GM19455 (cell line): ENCODE measurements around the gene C11orf24.
"Not testable (repeated sequence)": the region's sequence is repeated elsewhere in the genome, so short reads cannot be mapped to it uniquely, and the experiment has no call there.

Experiments
- ATAC-seq: cut with Tn5 transposase; IDR thresholded peaks from one replicate; pipeline ENCODE4 v1.9.1; 2021; ENCODE audit not compliant: unreplicated experiment

The C11orf24 gene

DNA sequence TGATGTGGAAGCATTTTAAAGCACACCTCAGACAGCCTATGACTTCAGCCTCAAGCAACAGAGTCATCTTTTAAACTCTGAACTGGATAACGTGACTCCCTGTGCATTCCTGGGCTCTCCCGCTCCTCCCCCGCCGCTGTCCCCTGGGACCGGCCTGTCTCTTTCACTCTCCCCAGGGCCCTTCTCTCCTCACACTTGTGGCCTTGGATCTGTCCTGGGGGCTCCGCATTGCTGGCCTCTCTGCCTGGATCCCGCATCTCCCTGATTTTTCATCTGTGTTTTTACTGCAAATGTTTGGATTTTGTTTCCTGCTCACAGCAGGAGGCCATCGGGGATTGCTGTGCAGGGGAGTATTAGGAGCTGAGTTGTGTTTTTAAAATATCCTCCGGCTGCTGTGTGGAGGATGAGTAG is 15.4 kb downstream of the C11orf24 start:
- no peak for ATAC-seq

GRCh38 chr11:68255526-68255925 is 16.2 kb downstream of the C11orf24 start:
- no peak for ATAC-seq

DNA sequence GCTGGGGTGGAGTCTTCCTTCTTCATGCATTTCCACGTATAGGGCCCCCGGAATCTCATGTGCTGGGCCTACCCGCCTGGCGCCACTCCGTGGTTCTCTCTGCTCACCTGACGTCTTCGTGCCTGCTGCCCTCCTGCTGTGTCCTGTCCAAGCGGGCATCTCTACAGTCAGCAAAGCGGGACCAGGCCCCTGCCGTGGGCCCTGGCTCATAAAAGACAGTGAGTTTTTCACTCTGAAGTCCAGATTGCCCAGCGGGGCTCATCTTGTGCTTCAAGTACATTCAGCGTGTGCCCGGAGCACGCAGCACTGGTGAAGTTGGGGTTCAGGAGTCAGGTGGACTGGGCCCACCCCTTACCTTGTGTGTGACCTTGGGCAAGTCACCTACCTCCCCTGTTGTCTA is 17.4 kb downstream of the C11orf24 start:
- ATAC-seq: no peak

DNA sequence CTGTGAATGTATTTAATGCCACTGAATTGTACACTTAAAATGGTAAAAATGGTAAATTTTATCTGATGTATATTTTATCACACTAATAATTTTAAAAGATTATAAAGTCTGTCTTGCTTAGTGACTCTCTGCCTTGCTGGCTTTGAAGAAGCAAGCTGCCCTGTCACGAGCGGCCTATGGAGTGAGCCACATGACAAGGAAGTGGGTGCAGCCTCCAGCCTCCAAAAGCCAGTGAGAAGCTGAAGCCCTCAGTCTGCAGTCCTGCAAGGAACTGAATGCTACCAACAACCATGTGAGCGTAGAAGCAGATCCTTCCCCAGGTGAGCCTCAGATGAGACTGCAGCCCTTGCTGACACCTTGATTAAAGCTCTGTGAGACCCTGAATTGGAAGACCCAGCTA is 20.0 kb downstream of the C11orf24 start:
- ATAC-seq: no peak

- ATAC-seq: not testable (repeated sequence)
Observed at GRCh38 chr11:68244912-68245311, 26.9 kb downstream of the C11orf24 start.

- not testable (repeated sequence) for ATAC-seq
Observed at GRCh38 chr11:68243847-68244246, 27.9 kb downstream of the C11orf24 start.

DNA sequence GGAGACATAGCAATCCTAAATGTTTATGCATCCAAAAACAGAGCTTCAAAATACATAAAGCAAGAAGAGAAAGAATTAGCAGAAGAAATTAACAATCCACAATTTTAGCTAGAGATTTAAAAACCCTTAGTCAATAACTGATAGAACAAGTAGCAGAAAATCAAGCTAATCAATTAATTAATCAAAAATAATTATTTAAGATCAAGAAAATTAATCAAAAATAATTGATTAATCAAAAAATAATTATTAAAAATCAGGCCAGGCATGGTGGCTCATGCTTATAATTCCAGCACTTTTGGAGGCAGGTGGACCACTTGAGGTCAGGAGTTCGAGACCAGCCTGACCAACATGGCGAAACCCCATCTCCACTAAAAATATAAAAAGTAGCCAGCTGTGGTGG is 29.2 kb downstream of the C11orf24 start:
- no peak for ATAC-seq

DNA sequence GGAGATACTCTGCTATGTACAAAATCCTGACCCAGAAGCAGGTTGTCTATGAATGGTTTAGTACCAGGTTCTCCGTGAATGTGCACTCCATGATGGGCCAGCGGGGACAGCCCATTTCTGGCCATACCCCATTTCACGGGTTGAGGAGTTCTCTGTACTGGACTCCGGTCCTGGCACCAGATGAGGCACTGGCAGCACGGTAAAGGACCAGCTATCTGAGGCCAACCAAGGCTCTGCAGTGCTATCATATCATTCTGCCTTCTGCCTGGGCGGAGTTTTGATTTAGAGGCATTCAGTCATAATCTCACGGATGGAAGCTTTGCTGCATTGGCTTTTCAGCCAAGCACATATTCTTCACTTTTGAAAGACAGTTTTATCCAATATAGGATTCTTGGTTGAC is 40.2 kb downstream of the C11orf24 start:
- ATAC-seq: no peak

DNA sequence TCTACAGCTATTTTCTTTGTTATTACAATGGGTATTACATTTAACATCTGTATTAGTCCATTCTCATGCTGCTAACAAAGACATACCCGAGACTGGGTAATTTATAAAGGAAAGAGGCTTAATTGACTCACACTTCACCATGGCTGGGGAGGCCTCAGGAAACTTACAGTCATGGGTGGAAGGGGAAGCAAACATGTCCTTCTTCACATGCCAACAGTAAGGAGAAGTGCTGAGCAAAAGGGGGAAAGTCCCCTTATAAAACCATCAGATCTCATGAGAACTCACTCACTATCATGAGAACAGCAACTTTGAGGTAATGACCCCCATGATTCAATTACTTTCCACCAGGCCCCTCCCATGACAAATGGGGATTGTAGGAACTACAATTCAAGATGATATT is 42.2 kb downstream of the C11orf24 start:
- ATAC-seq: no peak

GRCh38 chr11:68226421-68226820 is 45.4 kb downstream of the C11orf24 start:
- no peak for ATAC-seq

- ATAC-seq: no peak
Observed at GRCh38 chr11:68224606-68225005, 47.2 kb downstream of the C11orf24 start.

- ATAC-seq: no peak
Observed at GRCh38 chr11:68223275-68223674, 48.5 kb downstream of the C11orf24 start.

DNA sequence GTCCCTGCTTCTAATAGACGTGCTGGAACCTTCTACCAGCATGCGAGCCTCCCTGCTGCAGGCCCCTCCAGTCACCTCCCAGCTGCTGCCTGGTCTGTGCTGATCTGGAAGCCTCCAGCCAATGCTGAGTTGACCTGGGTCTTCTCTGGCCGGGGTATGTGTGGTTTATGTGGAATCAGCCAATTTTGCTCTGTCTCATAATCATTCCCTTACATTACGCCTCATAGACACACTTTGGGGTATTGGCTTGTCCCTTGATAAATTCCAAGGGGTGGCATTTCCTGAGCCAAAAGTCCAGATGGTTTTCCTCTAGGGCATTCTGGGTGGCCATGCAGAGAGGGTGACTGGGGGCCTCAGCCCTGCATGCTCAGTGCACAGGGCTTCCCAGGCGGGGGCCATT is 50.4 kb downstream of the C11orf24 start:
- no peak for ATAC-seq

DNA sequence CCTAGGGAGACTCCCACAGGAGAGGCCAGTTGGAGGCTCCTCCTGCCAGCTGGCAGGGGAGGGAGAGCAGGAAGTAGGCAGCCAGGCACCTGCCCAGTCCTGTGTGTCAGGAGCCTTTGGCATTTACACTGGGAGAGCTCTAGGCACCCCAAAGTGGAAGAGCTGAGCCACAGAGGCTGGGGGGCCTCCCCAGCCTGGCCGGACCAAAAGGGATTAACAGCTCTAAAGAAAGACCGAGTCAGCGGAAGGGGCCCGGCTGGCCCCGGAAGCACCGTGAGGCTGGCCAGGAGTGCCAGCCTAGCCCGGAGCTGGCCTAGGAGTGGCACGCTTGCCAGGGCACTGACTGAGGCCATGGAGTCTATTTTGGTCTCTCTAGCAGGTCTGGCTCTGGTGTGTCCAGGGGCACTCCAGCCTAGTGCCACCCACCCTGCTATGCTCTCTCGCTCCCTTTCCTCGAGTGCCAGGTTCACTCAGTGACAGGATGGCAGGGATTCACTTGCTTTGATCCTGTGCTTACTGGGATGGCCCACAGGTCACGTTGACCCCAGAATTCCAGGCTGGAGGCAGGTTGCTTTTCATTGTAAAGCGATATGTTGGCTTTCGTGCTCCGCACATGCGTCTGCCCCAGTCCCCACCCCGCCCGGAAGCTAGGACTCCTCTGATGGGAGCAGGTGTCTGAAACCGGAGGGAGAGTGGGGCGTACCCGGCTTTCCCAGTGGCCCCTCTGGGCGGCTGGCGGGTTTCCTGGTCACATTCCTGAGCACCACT is 55.4 kb downstream of the C11orf24 start:
- ATAC-seq: no peak

DNA sequence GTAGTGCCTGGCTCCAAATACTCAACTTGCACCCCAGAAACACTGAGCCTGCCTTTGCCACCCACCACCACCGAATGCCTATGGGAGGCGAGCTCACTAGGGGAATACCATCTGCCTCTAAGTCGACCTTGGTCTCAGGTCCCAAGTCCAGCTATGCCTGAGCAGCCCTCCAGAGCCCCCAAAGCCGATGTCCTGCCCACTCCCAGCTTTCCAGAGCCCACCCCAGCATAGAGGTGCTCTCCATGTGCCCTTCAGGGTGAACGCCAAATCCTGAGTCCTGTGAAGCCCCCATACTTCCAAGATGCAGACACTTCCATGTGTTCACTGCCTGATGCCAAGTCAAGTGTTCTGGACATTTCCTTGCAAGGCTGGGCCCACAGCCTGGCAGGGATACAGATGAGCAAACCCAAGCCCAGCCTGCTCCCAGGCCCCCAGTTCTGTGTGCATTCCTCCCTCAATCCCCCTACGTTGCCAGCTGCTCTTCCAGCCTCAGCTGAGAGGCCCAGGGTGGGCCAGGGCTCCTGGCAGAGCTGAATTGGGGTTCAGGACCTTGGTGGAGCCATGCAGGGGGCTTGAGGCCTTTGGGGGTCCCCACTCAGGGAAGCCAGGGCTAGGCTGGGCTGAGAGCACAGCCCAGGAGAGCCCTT is 56.1 kb downstream of the C11orf24 start:
- ATAC-seq: no peak

DNA sequence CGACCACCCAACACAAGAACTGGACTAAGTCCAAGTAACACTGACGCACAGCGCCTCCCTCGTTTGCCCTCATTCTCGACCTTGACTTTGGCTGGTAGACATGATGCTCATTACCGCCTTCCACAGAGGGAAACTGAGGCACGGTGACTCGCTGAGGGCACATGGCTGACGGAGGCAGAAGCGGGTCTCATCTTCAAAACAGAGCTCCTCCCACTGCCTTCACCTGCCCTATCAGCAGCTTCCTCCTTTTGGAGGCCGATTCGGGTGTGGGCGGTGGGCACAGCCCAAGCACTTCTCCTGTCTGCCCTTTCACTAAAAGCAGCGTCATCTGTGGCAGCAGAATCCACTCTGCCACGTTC is 56.7 kb downstream of the C11orf24 start:
- ATAC-seq: no peak

- no peak for ATAC-seq
Observed at GRCh38 chr11:68214173-68215086, 57.3 kb downstream of the C11orf24 start.

DNA sequence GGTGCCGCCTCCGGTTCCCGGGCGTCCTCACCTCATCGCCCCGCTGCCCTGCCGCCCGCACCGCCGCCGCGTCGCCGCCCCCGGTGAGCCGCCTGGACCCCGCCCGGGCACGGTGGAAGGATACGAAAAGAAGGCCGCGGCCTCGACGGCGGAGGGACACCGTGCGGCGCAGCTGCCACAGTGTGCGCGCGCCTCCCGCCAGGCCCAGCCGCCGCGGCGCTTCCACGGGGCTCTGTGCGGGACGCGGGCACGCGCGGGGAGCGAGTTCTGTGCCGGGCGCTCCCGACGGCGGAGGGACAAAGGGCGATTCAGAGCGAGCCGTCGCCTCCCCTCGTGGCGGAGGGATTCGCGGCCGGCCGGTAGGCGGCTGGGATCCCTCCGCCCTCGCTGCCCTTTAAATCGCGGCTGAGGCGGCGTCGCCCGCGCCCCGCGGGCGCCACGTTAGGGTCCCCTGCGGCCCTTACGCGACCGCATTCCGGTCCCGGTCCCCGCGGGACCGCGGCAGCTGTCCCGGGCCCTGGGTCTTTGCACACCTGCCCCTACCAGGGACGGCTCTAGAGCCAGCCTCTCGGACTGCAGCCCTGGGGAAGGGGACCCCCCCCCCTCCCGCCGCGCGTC is 58.1 kb downstream of the C11orf24 start:
- peak; percentile 47 for ATAC-seq

- peak; percentile 20 for ATAC-seq
Observed at GRCh38 chr11:68213135-68213515, 58.6 kb downstream of the C11orf24 start, which contains the start of gene KMT5B. KMT5B (minus strand) TSS chr11:68213296; CDS start chr11:68190076, 23,220 bp downstream.

- peak; percentile 60 for ATAC-seq
Observed at GRCh38 chr11:68212421-68213134, 59.2 kb downstream of the C11orf24 start.
